Suprapubic skin (tissue), 4 donors: ENCODE data around the gene SMIM8. TPM values are rescaled to one million over a fixed set of nuclear protein-coding genes. Genes with fewer than 3 reads are reported as not detected.

Source experiments
- DNase-seq, 2 donors: peaks; one replicate each; pipeline ENCODE4 v3.0.0-alpha.2; 2019; ENCODE audit warnings: low spot score in 2 of 2
- H3K27ac ChIP-seq: fragments of 200-600 bp; sonication (generic); one replicate; pipeline ENCODE4 v1.5.1; 2019
- H3K27me3 ChIP-seq: fragments of 200-600 bp; sonication (generic); one replicate; pipeline ENCODE4 v1.5.1; 2019
- H3K36me3 ChIP-seq: fragments of 200-600 bp; sonication (generic); one replicate; pipeline ENCODE4 v1.5.1; 2019
- H3K4me1 ChIP-seq: fragments of 200-600 bp; sonication (generic); one replicate; pipeline ENCODE4 v1.5.1; 2019
- H3K4me3 ChIP-seq: fragments of 200-600 bp; sonication (generic); one replicate; pipeline ENCODE4 v1.5.1; 2019; ENCODE audit warnings: mild to moderate bottlenecking
- H3K9me3 ChIP-seq: fragments of 200-600 bp; sonication (generic); one replicate; pipeline ENCODE4 v1.5.1; 2019
- EP300 ChIP-seq: sonication (generic); formaldehyde crosslinking; IDR thresholded peaks from one replicate; pipeline ENCODE4 v1.6.1; 2017; ENCODE audit warnings: antibody characterized with exemption
- POLR2A ChIP-seq, 2 donors: fragments of 450-650 bp; IDR thresholded peaks; one replicate each; pipeline ENCODE4 v1.6.1; 2017; ENCODE audit warnings: antibody characterized with exemption in 2 of 2, mild to moderate bottlenecking in 2 of 2, moderate library complexity in 2 of 2
- POLR2AphosphoS5 ChIP-seq, 3 donors: sonication (generic); formaldehyde crosslinking; IDR thresholded peaks; one replicate each; pipeline ENCODE4 v1.6.1; 2017; ENCODE audit warnings: antibody characterized with exemption in 3 of 3
- WGBS: methylation state at CpG from one replicate; pipeline ENCODE4 v1.1.5; 2018; 5-methylcytosine and 5-hydroxymethylcytosine counted together
- total RNA-seq, 4 donors: library from RNA; depleted of rRNA; stranded (reverse); fragments of >200 nt; gene quantifications; one replicate each; pipeline ENCODE4 v1.1.0, GENCODE V29; 2016
- TF ChIP-seq, protein P1 (sequence below), 2 donors: fragments of 200-600 bp in 1 of 2; fragments of 450-650 bp in 1 of 2; sonication (generic) in 1 of 2; IDR thresholded peaks; one replicate each; pipeline ENCODE4 v1.5.1; 2016 to 2019; ENCODE audit warnings: antibody characterized with exemption in 2 of 2, mild to moderate bottlenecking in 1 of 2, moderate library complexity in 1 of 2

The SMIM8 gene
- total RNA-seq, 4 donors from 2014 or later, result 5.2 to 23.3 (median 10.0) TPM

DNA sequence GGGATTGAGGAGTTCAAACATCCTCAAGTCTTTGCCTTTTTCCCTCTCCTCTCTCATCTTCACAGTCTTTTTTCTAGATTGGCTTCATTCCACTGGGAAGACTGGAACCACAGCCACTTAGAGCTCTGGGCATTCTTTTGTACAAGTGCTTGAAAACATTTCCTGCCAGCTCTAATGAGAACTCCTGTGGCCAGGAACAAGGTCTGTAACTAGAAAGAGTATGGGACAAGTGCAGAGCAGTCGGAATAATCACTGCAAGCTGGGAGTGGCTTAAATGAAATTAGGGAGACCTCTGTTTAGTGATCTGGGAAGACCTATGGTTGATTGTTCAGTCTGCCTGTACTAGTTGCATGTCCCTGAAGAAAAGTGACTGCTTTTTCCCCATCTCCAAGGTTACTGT, 41.0 kb upstream of the SMIM8 start:
- Histone ChIP-seq H3K4me3 (no peak overlapping the region), H3K9me3 (no peaks in the 10 kb centered on the region), H3K4me1 (no peaks in the 10 kb centered on the region), H3K27me3 (no peaks in the 10 kb centered on the region), H3K36me3 (no peaks in the 10 kb centered on the region), H3K27ac (no peak overlapping the region)
- DNase-seq, result no peak
- no peak for TF ChIP-seq POLR2AphosphoS5 (IDR thresholded peaks at IDR 0.05)
- TF ChIP-seq POLR2A (IDR thresholded peaks at IDR 0.05), result no peak
- TF ChIP-seq, protein P1, sequence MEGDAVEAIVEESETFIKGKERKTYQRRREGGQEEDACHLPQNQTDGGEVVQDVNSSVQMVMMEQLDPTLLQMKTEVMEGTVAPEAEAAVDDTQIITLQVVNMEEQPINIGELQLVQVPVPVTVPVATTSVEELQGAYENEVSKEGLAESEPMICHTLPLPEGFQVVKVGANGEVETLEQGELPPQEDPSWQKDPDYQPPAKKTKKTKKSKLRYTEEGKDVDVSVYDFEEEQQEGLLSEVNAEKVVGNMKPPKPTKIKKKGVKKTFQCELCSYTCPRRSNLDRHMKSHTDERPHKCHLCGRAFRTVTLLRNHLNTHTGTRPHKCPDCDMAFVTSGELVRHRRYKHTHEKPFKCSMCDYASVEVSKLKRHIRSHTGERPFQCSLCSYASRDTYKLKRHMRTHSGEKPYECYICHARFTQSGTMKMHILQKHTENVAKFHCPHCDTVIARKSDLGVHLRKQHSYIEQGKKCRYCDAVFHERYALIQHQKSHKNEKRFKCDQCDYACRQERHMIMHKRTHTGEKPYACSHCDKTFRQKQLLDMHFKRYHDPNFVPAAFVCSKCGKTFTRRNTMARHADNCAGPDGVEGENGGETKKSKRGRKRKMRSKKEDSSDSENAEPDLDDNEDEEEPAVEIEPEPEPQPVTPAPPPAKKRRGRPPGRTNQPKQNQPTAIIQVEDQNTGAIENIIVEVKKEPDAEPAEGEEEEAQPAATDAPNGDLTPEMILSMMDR (IDR thresholded peaks at IDR 0.05), result no peak
- TF ChIP-seq EP300, result no peak
- 57% methylated on average over 1 of the region's 1 CpG for WGBS

DNA sequence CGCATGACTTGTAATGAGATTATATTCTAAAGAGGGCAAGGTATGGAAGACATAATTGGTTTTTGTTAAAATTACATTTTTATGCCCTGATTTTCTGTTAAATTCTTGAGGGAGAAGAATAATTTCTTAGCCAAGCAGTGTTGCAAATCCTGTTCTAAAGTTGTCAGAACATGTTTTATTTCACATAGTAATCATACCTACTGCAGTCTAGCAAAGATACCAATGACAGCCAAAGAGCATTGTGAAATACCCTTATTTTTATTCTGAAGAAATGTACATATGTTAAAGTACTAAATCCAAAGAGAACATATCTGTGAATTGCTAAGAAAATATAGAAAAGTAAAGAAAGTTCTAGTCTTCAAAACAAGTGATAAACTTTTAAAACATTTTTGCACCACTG, 39.6 kb upstream of the SMIM8 start:
- DNase-seq, result no peak
- no peaks in the 10 kb centered on the region for H3K36me3 ChIP-seq
- H3K9me3 ChIP-seq, result no peaks in the 10 kb centered on the region
- H3K4me1 ChIP-seq, result no peaks in the 10 kb centered on the region
- 68% methylated on average over 1 of the region's 1 CpG for WGBS
- H3K27ac ChIP-seq, result no peak overlapping the region
- H3K4me3 ChIP-seq, result no peak overlapping the region
- H3K27me3 ChIP-seq, result no peaks in the 10 kb centered on the region
- TF ChIP-seq POLR2AphosphoS5 (IDR thresholded peaks at IDR 0.05) (no peak), EP300 (no peak), POLR2A (IDR thresholded peaks at IDR 0.05) (no peak)
- TF ChIP-seq, protein P1 (IDR thresholded peaks at IDR 0.05), result no peak

DNA sequence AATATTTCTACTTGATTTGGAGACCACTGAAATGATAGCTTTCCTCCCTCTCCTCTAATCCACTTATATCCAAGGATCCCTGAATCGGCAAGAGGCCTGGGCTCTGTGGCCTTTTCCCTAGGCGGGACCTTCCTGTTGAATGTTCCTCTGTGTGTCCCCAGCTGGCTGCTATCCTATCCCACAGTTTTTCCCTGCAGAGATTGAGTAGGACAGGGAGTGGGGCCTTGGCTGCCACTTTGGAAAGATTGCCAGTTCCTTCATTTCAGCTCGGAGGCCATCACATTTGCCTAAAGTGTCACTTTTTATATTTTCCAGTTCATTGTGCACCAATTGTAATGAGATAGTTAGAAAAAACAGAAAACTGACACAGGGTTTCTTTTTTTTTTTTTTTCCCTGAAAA, 38.9 kb upstream of the SMIM8 start:
- H3K27me3 ChIP-seq, result no peaks in the 10 kb centered on the region
- H3K27ac ChIP-seq, result no peak overlapping the region
- H3K4me3 ChIP-seq, result no peak overlapping the region
- no peaks in the 10 kb centered on the region for H3K9me3 ChIP-seq
- H3K4me1 ChIP-seq, result no peaks in the 10 kb centered on the region
- DNase-seq, result no peak
- 71% methylated on average over 3 of the region's 3 CpGs for WGBS
- TF ChIP-seq, protein P1 (IDR thresholded peaks at IDR 0.05), result no peak
- TF ChIP-seq POLR2AphosphoS5 (IDR thresholded peaks at IDR 0.05) (no peak), POLR2A (IDR thresholded peaks at IDR 0.05) (no peak), EP300 (no peak)
- no peaks in the 10 kb centered on the region for H3K36me3 ChIP-seq

DNA sequence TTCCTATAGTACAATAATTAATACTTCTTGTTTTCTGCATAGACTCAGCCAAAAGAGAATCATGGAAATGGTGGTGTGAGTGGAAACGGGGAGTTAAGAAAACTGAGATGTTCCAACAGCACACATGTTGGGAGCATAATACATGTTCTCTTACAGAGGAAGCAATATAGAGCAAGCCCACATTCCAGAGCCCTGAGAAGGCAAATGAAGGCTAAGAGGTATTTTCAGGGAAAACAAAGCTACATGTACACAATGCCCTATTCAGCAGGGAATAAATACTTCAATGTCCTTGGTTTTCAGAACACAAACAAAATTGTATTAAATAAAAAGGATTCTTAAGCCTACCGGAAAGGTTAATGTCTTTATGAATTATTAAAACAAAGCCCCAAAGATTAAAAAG, 35.1 kb upstream of the SMIM8 start:
- H3K36me3 ChIP-seq, result no peaks in the 10 kb centered on the region
- no peak overlapping the region for H3K27ac ChIP-seq
- H3K27me3 ChIP-seq, result no peaks in the 10 kb centered on the region
- 74% methylated on average over 2 of the region's 2 CpGs for WGBS
- no peak overlapping the region for H3K4me3 ChIP-seq
- no peaks in the 10 kb centered on the region for H3K9me3 ChIP-seq
- TF ChIP-seq, protein P1 (IDR thresholded peaks at IDR 0.05), result no peak
- no peak for TF ChIP-seq POLR2A (IDR thresholded peaks at IDR 0.05)
- TF ChIP-seq EP300, result no peak
- TF ChIP-seq POLR2AphosphoS5 (IDR thresholded peaks at IDR 0.05), result no peak
- no peak for DNase-seq
- H3K4me1 ChIP-seq, result no peaks in the 10 kb centered on the region

DNA sequence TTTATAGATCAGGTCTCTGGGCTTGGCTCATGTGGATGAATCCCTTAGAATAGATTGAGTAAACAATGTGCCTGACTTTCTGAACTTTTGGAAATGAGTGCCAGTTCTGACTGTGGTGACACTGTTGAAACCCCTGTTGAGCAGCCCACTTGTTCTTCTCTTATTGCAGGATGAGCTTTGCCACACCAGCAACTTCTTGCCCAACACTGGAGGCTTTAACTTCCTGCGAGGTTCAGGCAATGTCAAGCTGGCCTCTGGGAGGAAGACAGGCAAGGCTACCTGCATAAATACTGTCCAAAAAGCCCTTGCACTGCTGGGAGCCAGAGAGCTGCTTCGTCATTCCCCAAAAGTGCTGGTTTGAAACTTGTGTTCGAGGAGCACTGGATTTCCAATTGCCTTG, 32.8 kb upstream of the SMIM8 start:
- no peak for DNase-seq
- H3K27ac ChIP-seq, result no peak overlapping the region
- H3K27me3 ChIP-seq, result no peaks in the 10 kb centered on the region
- 89% methylated on average over 3 of the region's 3 CpGs for WGBS
- H3K4me3 ChIP-seq, result no peak overlapping the region
- TF ChIP-seq, protein P1 (IDR thresholded peaks at IDR 0.05), result no peak
- no peak for TF ChIP-seq EP300
- no peaks in the 10 kb centered on the region for H3K4me1 ChIP-seq
- no peaks in the 10 kb centered on the region for H3K9me3 ChIP-seq
- no peaks in the 10 kb centered on the region for H3K36me3 ChIP-seq
